H1 (cell line): ENCODE measurements around the gene MOB2. TPM values are rescaled to one million over a fixed set of nuclear protein-coding genes. Genes with fewer than 3 reads are reported as not detected.

Experiments used
- CTCF ChIA-PET: fragments of 300-600 bp; sonication (Branson Sonifier 250); formaldehyde crosslinking; loops from one replicate; lab custom pipeline; 2021; ENCODE audit not compliant: partially characterized antibody; lab: Charles Lee
- POLR2A ChIA-PET: fragments of 300-600 bp; sonication (Branson Sonifier 250); formaldehyde crosslinking; loops from one replicate; lab custom pipeline; 2021; ENCODE audit warnings: inconsistent platforms; ENCODE audit not compliant: partially characterized antibody; lab: Charles Lee
- DNase-seq, 2 experiments: peaks; one replicate each; pipeline versions ENCODE4 v3.0.0 to v3.0.0-alpha.2; 2010 to 2022; ENCODE audit warnings: low spot score in 2 of 2, low read depth in 1 of 2, mixed read lengths in 1 of 2
- FAIRE-seq: peaks from 2 replicates; lab custom pipeline; 2011; peaks lifted over from hg19 to GRCh38; lab: Jason Lieb, UNC
- H2AFZ ChIP-seq: 2 replicates; pipeline ENCODE4 v1.8.1; 2012; ENCODE audit warnings: low read length, inconsistent platforms
- H2AK5ac ChIP-seq: 2 replicates; pipeline ENCODE4 v1.6.1; 2013; ENCODE audit warnings: low read depth, low read length
- H2BK120ac ChIP-seq: replicated peaks from 2 replicates; pipeline ENCODE3; 2013; ENCODE audit warnings: low read depth, low read length, inconsistent platforms
- H2BK12ac ChIP-seq: 2 replicates; pipeline ENCODE4 v1.6.1; 2013; ENCODE audit warnings: low read depth, low read length
- H2BK15ac ChIP-seq: 2 replicates; pipeline ENCODE4 v1.6.1; 2013; ENCODE audit warnings: low read length
- H2BK20ac ChIP-seq: 2 replicates; pipeline ENCODE4 v1.6.1; 2013; ENCODE audit warnings: low read length
- H2BK5ac ChIP-seq: 2 replicates; pipeline ENCODE4 v1.6.1; 2013; ENCODE audit warnings: low read depth, low read length
- H3K14ac ChIP-seq: 2 replicates; pipeline ENCODE4 v1.6.1; 2013; ENCODE audit warnings: inconsistent platforms; ENCODE audit not compliant: insufficient read length
- H3K18ac ChIP-seq: 2 replicates; pipeline ENCODE4 v1.6.1; 2013; ENCODE audit warnings: low read length; ENCODE audit errors: extremely low read depth
- H3K23ac ChIP-seq: 2 replicates; pipeline ENCODE4 v1.6.1; 2013; ENCODE audit warnings: inconsistent platforms; ENCODE audit not compliant: insufficient read length
- H3K23me2 ChIP-seq: 2 replicates; pipeline ENCODE4 v1.6.1; 2013; ENCODE audit warnings: low read depth, low read length
- H3K27ac ChIP-seq: 2 replicates; pipeline ENCODE4 v1.6.1; 2011; ENCODE audit warnings: low read depth, low read length, inconsistent platforms
- H3K27me3 ChIP-seq, 4 experiments: replicated peaks in 1 of 4; 1 replicate in 1 of 4; 2 replicates in 3 of 4; pipeline versions ENCODE4 v1.6.1 to v1.8.1; 2011 to 2013; ENCODE audit warnings: low read length in 3 of 4, mild to moderate bottlenecking in 3 of 4, inconsistent platforms in 2 of 4, mixed read lengths in 2 of 4, moderate library complexity in 1 of 4; ENCODE audit not compliant: control insufficient read depth in 3 of 4, insufficient read depth in 3 of 4; ENCODE audit errors: extremely low read depth in 1 of 4
- H3K36me3 ChIP-seq, 4 experiments: 2 replicates each; pipeline versions ENCODE4 v1.6.1 to v1.8.1; 2011 to 2013; ENCODE audit warnings: mild to moderate bottlenecking in 4 of 4, low read length in 3 of 4, moderate library complexity in 2 of 4, control low read depth in 1 of 4, inconsistent platforms in 1 of 4; ENCODE audit not compliant: insufficient read depth in 4 of 4, control insufficient read depth in 2 of 4
- H3K4ac ChIP-seq: replicated peaks from 2 replicates; pipeline ENCODE3; 2013; ENCODE audit warnings: low read length, low read depth, mixed read lengths, inconsistent platforms; ENCODE audit not compliant: insufficient read length
- H3K4me1 ChIP-seq, 4 experiments: replicated peaks in 1 of 4; 1 replicate in 1 of 4; 2 replicates in 3 of 4; pipeline versions ENCODE4 v1.6.1 to v1.8.1; 2011 to 2013; ENCODE audit warnings: low read length in 3 of 4, inconsistent platforms in 2 of 4, mixed read lengths in 1 of 4; ENCODE audit not compliant: insufficient read depth in 4 of 4, control insufficient read depth in 3 of 4
- H3K4me2 ChIP-seq, 2 experiments: 2 replicates each; pipeline versions ENCODE4 v1.6.1 to v1.8.1; 2011 to 2013; ENCODE audit warnings: low read depth in 2 of 2, low read length in 2 of 2, control low read depth in 1 of 2, inconsistent platforms in 1 of 2, mild to moderate bottlenecking in 1 of 2; ENCODE audit not compliant: insufficient read depth in 1 of 2
- H3K4me3 ChIP-seq, 4 experiments: fragments of 200-600, 300-600 bp in 1 of 4; sonication (generic), shearing (Covaris generic), sonication (Bioruptor Twin) in 1 of 4; 2 replicates each; pipeline versions ENCODE4 v1.5.1 to v1.8.1; 2011 to 2016; ENCODE audit warnings: low read length in 4 of 4, low read depth in 3 of 4, control low read depth in 2 of 4, inconsistent platforms in 2 of 4, mild to moderate bottlenecking in 2 of 4, mixed read lengths in 1 of 4, moderate library complexity in 1 of 4; ENCODE audit not compliant: insufficient read depth in 2 of 4; ENCODE audit errors: extremely low read depth in 1 of 4
- H3K56ac ChIP-seq: replicated peaks from 2 replicates; pipeline ENCODE3; 2013; ENCODE audit warnings: low read depth, mild to moderate bottlenecking, mixed read lengths, low read length, inconsistent platforms; ENCODE audit not compliant: insufficient read length
- H3K79me1 ChIP-seq: 2 replicates; pipeline ENCODE4 v1.6.1; 2013; ENCODE audit warnings: low read depth, low read length, control low read depth
- H3K79me2 ChIP-seq, 2 experiments: 2 replicates each; pipeline versions ENCODE4 v1.6.1 to v1.8.1; 2012 to 2013; ENCODE audit warnings: low read length in 2 of 2, mild to moderate bottlenecking in 2 of 2, inconsistent platforms in 1 of 2; ENCODE audit not compliant: insufficient read depth in 2 of 2, control insufficient read depth in 1 of 2
- H3K9ac ChIP-seq, 4 experiments: replicated peaks in 1 of 4; 1 replicate in 1 of 4; 2 replicates in 3 of 4; pipeline versions ENCODE4 v1.6.1 to v1.8.1; 2011 to 2013; ENCODE audit warnings: low read depth in 3 of 4, low read length in 3 of 4, control low read depth in 2 of 4, mild to moderate bottlenecking in 2 of 4, moderate library complexity in 2 of 4, inconsistent platforms in 1 of 4; ENCODE audit errors: extremely low read depth in 1 of 4
- H3K9me3 ChIP-seq, 2 experiments: 2 replicates each; pipeline versions ENCODE4 v1.6.1 to v1.8.1; 2012 to 2013; ENCODE audit warnings: mild to moderate bottlenecking in 2 of 2, moderate library complexity in 2 of 2, control low read depth in 1 of 2, inconsistent platforms in 1 of 2, low read depth in 1 of 2, low read length in 1 of 2, mixed read lengths in 1 of 2; ENCODE audit not compliant: insufficient read depth in 2 of 2
- H4K20me1 ChIP-seq, 2 experiments: replicated peaks in 1 of 2; 2 replicates each; pipeline versions ENCODE3 to v1.8.1; 2011 to 2013; ENCODE audit warnings: inconsistent platforms in 2 of 2, low read length in 2 of 2, mild to moderate bottlenecking in 1 of 2; ENCODE audit not compliant: insufficient read depth in 2 of 2, control insufficient read depth in 1 of 2
- H4K5ac ChIP-seq: 2 replicates; pipeline ENCODE4 v1.6.1; 2013; ENCODE audit warnings: low read length, low read depth, mixed read lengths, inconsistent platforms; ENCODE audit not compliant: insufficient read length
- H4K8ac ChIP-seq: 2 replicates; pipeline ENCODE4 v1.8.0; 2013; ENCODE audit warnings: mild to moderate bottlenecking, moderate library complexity, low read length, inconsistent platforms; ENCODE audit not compliant: insufficient read depth; ENCODE audit errors: extremely low read depth
- H4K91ac ChIP-seq: replicated peaks from 2 replicates; pipeline ENCODE3; 2013; ENCODE audit warnings: low read length, mixed read lengths, inconsistent platforms; ENCODE audit not compliant: insufficient read length
- FOSL1 ChIP-seq: IDR thresholded peaks from 2 replicates; pipeline ENCODE4 v1.6.1; 2011; ENCODE audit warnings: mild to moderate bottlenecking, low read depth, low read length, moderate library complexity; ENCODE audit not compliant: insufficient read depth
- JUND ChIP-seq: IDR thresholded peaks from 2 replicates; pipeline ENCODE4 v1.6.1; 2011; ENCODE audit warnings: mild to moderate bottlenecking, improper control_type of control experiment, low read length
- POU5F1 ChIP-seq: IDR thresholded peaks from 2 replicates; pipeline ENCODE4 v1.6.1; 2011; ENCODE audit warnings: low read depth, mild to moderate bottlenecking, low read length, moderate library complexity
- RBBP5 ChIP-seq: IDR thresholded peaks from 2 replicates; pipeline ENCODE4 v1.7.1; 2012; ENCODE audit warnings: low read depth, mild to moderate bottlenecking, inconsistent platforms, low read length, moderate library complexity, borderline replicate concordance
- RXRA ChIP-seq: IDR thresholded peaks from 2 replicates; pipeline ENCODE4 v1.6.1; 2011; ENCODE audit warnings: low read depth, mild to moderate bottlenecking, low read length, moderate library complexity; ENCODE audit not compliant: insufficient read depth
- SP1 ChIP-seq: IDR thresholded peaks from 2 replicates; pipeline ENCODE4 v1.6.1; 2011; ENCODE audit warnings: low read depth, low read length
- TEAD4 ChIP-seq: IDR thresholded peaks from 2 replicates; pipeline ENCODE4 v1.6.1; 2012; ENCODE audit warnings: low read depth, low read length, inconsistent platforms, mixed read lengths
- WGBS, 2 experiments: shearing (Covaris generic) in 1 of 2; methylation state at CpG; one replicate each; pipeline versions ENCODE4 v1.1.6 to v1.1.7; 2013 to 2015; ENCODE audit warnings: low lambda C conversion rate in 2 of 2, mixed read lengths in 2 of 2, inconsistent platforms in 1 of 2, low coverage in 1 of 2, missing lambda C conversion rate in 1 of 2; ENCODE audit not compliant: insufficient replicate concordance in 2 of 2, insufficient coverage in 1 of 2, insufficient read length in 1 of 2; ENCODE audit errors: extremely low coverage in 1 of 2, missing lambda C conversion rate in 1 of 2; 5-methylcytosine and 5-hydroxymethylcytosine counted together
- polyA plus RNA-seq, 7 experiments: library from polyadenylated mRNA; depleted of rRNA in 3 of 7; stranded (reverse) in 5 of 7; unstranded in 2 of 7; fragments of >200 nt in 5 of 7; fragments of 200-250 nt in 2 of 7; gene quantifications; 1 replicate in 5 of 7; 2 replicates in 1 of 7; 4 replicates in 1 of 7; pipeline versions ENCODE4 v1.2.1 to v1.2.3, GENCODE V29; 2011 to 2013; ENCODE audit warnings: missing spikeins in 2 of 7, mixed read lengths in 2 of 7
- total RNA-seq: library from RNA; stranded (reverse); fragmentation: NEBNext Ultra II Directional; extraction: Animal tissue kit (Norgen Biotek cat#: 25700); gene quantifications from 2 replicates; pipeline ENCODE4 v1.2.1, GENCODE V29; 2021
- TF ChIP-seq, protein P1 (sequence below): IDR thresholded peaks from 2 replicates; pipeline ENCODE4 v1.6.1; 2012; ENCODE audit warnings: inconsistent platforms
- TF ChIP-seq, protein P2 (sequence below), 3 experiments: IDR thresholded peaks; 1 replicate in 2 of 3; 2 replicates in 1 of 3; pipeline versions ENCODE4 v1.5.1 to v1.6.1; 2011; ENCODE audit warnings: low read length in 3 of 3, mild to moderate bottlenecking in 3 of 3, inconsistent platforms in 2 of 3, low read depth in 1 of 3, moderate library complexity in 1 of 3; ENCODE audit not compliant: insufficient read depth in 1 of 3; ENCODE audit errors: control extremely low read depth in 1 of 3
- TF ChIP-seq, protein P3 (sequence below): IDR thresholded peaks from 2 replicates; pipeline ENCODE4 v1.6.1; 2012; ENCODE audit warnings: inconsistent platforms

Gene MOB2
- total and polyA plus RNA-seq, 2 of the 8 experiments (the other 6 are each of a cell fraction or from before 2014, with no cell fraction given), result 18.6 to 28.2 TPM

DNA sequence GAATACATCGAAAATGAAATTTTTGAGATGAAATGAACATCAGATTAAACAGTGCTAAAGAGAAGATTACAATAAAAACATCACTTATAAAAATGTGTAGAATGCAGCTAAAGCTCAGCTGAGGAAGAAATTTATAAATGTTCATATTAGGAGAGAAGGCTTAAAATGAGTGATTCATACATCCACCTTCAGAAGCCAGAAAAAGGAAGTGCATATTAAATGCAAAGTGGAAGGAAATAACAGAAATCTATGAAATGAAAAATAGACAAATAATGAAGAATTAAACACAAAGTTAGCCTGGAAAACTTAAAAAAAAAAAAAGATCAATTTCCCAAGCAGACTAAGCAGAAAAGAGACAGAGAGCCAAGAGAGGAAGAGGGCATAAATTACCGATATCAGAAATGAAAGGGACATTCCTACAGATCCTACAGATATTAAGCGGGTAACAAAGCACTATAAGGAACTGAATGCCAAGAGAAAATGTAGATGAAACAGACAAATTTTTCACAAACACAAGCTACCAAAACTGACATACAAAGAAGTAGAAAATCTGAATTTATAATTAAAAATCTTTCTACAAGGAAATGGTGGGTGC, 7.2 kb upstream of the MOB2 start:
- no peak overlapping the region for H2BK120ac ChIP-seq
- H3K4me3 ChIP-seq, result no peak overlapping the region
- H4K20me1 ChIP-seq, result peaks cover 0 to 13% of the 10 kb centered on the region in 2 experiments
- no peak overlapping the region for H2BK20ac ChIP-seq
- H2BK12ac ChIP-seq, result no peak overlapping the region
- H3K23ac ChIP-seq, result no peak overlapping the region
- no peak overlapping the region for H3K14ac ChIP-seq
- H4K8ac ChIP-seq, result no peak overlapping the region
- DNase-seq (no peak), FAIRE-seq (no peak)
- no peak overlapping the region for H2AFZ ChIP-seq
- H3K4me1 ChIP-seq, result peaks cover 1 to 3% (median 3%) of the 10 kb centered on the region in 4 experiments; a peak in 5 of 7 replicates
- no peak overlapping the region for H3K4ac ChIP-seq
- H3K79me1 ChIP-seq, result peaks cover 12% of the 10 kb centered on the region
- H3K4me2 ChIP-seq, result no peak overlapping the region
- H2BK5ac ChIP-seq, result no peak overlapping the region
- H2AK5ac ChIP-seq, result no peak overlapping the region
- no peak overlapping the region for H3K9ac ChIP-seq
- H3K9me3 ChIP-seq, result peaks cover 0 to 2% of the 10 kb centered on the region in 2 experiments; a peak in 2 of 4 replicates
- no peak overlapping the region for H2BK15ac ChIP-seq
- no peak overlapping the region for H4K91ac ChIP-seq
- 84% methylated on average over 3 of the region's 3 CpGs; no CpG with 5 or more reads in 1 of the 2 experiments for WGBS, 2 experiments
- H3K18ac ChIP-seq, result no peak overlapping the region
- H3K27ac ChIP-seq, result no peak overlapping the region
- POLR2A ChIA-PET, result no interaction called here
- no peak overlapping the region for H3K56ac ChIP-seq
- H4K5ac ChIP-seq, result no peak overlapping the region
- H3K36me3 ChIP-seq, result no peaks in the 10 kb centered on the region
- H3K79me2 ChIP-seq, result peaks cover 3 to 21% of the 10 kb centered on the region in 2 experiments; a peak in 3 of 4 replicates
- CTCF ChIA-PET, result interaction anchor here (1.4 to 2.0 kb wide), 2 partner anchors 12 kb away, joined by 5 to 7 read pairs; no protein-coding TSS in a partner anchor
- H3K27me3 ChIP-seq, result no peaks in the 10 kb centered on the region
- 0 out of 2 replicates have a peak, but pooled peaks cover 5% of the 10 kb centered on the region for H3K23me2 ChIP-seq
- TF ChIP-seq, protein P1, sequence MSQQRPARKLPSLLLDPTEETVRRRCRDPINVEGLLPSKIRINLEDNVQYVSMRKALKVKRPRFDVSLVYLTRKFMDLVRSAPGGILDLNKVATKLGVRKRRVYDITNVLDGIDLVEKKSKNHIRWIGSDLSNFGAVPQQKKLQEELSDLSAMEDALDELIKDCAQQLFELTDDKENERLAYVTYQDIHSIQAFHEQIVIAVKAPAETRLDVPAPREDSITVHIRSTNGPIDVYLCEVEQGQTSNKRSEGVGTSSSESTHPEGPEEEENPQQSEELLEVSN, result no peak
- TF ChIP-seq JUND, result no peak
- TF ChIP-seq, protein P2, sequence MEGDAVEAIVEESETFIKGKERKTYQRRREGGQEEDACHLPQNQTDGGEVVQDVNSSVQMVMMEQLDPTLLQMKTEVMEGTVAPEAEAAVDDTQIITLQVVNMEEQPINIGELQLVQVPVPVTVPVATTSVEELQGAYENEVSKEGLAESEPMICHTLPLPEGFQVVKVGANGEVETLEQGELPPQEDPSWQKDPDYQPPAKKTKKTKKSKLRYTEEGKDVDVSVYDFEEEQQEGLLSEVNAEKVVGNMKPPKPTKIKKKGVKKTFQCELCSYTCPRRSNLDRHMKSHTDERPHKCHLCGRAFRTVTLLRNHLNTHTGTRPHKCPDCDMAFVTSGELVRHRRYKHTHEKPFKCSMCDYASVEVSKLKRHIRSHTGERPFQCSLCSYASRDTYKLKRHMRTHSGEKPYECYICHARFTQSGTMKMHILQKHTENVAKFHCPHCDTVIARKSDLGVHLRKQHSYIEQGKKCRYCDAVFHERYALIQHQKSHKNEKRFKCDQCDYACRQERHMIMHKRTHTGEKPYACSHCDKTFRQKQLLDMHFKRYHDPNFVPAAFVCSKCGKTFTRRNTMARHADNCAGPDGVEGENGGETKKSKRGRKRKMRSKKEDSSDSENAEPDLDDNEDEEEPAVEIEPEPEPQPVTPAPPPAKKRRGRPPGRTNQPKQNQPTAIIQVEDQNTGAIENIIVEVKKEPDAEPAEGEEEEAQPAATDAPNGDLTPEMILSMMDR (IDR thresholded peaks at IDR 0.05; ENCODE audit: control extremely low read depth in 1 of 3, insufficient read depth in 1 of 3, low read depth in 1 of 3, low read length in 3 of 3), result no peak
- TF ChIP-seq POU5F1, result no peak
- TF ChIP-seq SP1, result no peak
- no peak for TF ChIP-seq FOSL1
- TF ChIP-seq, protein P3, sequence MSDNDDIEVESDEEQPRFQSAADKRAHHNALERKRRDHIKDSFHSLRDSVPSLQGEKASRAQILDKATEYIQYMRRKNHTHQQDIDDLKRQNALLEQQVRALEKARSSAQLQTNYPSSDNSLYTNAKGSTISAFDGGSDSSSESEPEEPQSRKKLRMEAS, result no peak
- no peak for TF ChIP-seq RXRA
- no peak for TF ChIP-seq RBBP5
- TF ChIP-seq TEAD4, result no peak
